ENCODE results near the gene ZNF189.

ZNF189 gene

DNA sequence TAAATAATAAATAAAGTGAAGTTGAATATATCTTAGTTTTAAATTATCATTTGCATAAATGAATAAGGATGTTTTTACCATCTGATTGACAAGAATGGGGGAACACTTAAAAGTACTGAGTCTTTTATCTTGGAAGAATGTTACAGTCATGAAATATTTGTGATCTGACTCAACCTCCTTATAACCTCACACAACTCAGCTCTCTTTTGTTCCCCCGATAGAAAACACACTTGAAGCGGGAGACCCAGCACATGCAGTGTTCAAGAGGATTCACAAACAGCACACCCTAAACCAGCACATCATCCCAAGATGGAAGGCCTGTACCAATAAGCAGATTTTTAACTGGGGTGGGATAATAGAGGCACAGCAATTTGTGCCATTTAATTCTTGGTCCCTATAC, 29.4 kb upstream of the ZNF189 start:
- TF ChIP-seq CTCF (IDR thresholded peaks at IDR 0.05; ENCODE audit: low read depth, low read length) = no peak
- H3K4me3 ChIP-seq (replicated peaks in 1 of 2; ENCODE audit: low read depth in 2 of 2, low read length in 2 of 2) = no peak overlapping the region
- peak; percentile 34 to 43 for DNase-seq (ENCODE audit: low read depth in 2 of 2)

GRCh38 chr9:101369884-101370531, 28.6 kb upstream of the ZNF189 start:
- no peak for TF ChIP-seq CTCF (IDR thresholded peaks at IDR 0.05; ENCODE audit: low read depth, low read length)
- H3K4me3 ChIP-seq (replicated peaks in 1 of 2; ENCODE audit: low read depth in 2 of 2, low read length in 2 of 2) = no peak overlapping the region
- no peak for DNase-seq (ENCODE audit: low read depth in 2 of 2)

GRCh38 chr9:101371813-101372212, 26.8 kb upstream of the ZNF189 start:
- H3K4me3 ChIP-seq (replicated peaks in 1 of 2; ENCODE audit: low read depth in 2 of 2, low read length in 2 of 2) = no peak overlapping the region
- no peak for DNase-seq (ENCODE audit: low read depth in 2 of 2)
- TF ChIP-seq CTCF (IDR thresholded peaks at IDR 0.05; ENCODE audit: low read depth, low read length) = no peak

DNA sequence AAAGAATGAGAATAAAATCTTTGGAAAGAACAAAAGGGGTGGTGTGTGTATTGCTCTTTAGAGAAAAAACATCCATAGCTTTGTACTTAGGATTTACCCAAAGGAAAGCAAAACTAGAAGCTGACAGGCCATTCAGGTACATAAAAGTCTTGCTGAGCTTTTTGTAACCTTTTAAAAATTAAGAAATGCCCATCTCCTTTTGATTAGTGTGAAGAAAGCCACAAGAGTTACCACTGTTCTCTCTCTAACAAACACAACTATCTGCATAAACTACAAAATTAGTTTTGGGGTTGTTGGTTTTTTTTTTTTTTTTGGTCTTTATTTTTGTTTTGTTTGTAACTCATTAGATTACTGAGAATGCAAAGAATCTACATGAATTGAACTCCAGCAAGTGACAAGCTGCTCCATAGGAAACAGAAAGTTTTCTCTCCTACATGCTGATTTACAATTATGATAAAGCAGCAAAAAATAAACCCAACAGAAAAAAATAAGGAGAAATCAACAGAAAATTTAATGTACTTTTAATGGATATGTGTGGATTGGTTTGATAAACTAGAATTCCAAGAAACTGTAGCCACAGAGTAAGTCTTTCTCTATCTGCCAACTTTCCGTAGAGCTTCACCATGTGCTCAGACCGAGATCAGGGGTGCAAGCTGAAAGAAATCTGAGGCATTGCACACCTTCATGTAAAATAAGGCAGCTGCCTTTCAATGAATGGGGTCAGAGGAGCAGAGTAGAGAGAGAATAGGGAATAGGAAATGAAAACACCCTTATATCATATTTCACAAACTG, 26.1 kb upstream of the ZNF189 start:
- H3K4me3 ChIP-seq (replicated peaks in 1 of 2; ENCODE audit: low read depth in 2 of 2, low read length in 2 of 2) = no peak overlapping the region
- no peak for TF ChIP-seq CTCF (IDR thresholded peaks at IDR 0.05; ENCODE audit: low read depth, low read length)
- DNase-seq (ENCODE audit: low read depth in 2 of 2) = no peak

DNA sequence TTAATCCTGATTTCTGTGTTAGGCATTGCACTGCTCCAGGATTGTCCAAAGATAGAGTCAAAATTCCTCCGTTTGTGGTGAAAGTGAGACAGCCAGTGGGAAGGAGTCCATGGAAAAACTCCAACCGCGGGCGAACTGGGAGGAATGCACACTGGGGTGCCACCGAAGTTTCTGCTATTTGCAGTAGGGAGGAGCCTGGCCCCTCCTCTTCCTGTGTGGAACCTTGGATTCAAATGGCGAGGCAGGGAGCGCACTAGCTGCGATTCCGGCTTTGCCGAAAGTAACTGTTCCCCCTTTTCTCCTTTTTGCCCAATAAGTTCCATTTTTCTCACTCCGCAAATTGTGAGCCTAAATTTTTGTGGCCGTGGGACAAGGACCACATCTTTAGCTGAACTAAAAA, 23.1 kb upstream of the ZNF189 start:
- no peak overlapping the region for H3K4me3 ChIP-seq (replicated peaks in 1 of 2; ENCODE audit: low read depth in 2 of 2, low read length in 2 of 2)
- no peak for TF ChIP-seq CTCF (IDR thresholded peaks at IDR 0.05; ENCODE audit: low read depth, low read length)

GRCh38 chr9:101376111-101376848, 22.4 kb upstream of the ZNF189 start:
- peak; percentile 69 to 71 for DNase-seq (ENCODE audit: low read depth in 2 of 2)
- TF ChIP-seq CTCF (IDR thresholded peaks at IDR 0.05; ENCODE audit: low read depth, low read length) = no peak
- no peak overlapping the region for H3K4me3 ChIP-seq (replicated peaks in 1 of 2; ENCODE audit: low read depth in 2 of 2, low read length in 2 of 2)

More for the DNA sequence above, 23.1 kb upstream of the ZNF189 start:
- DNase-seq (ENCODE audit: low read depth in 2 of 2) = no peak

Data from cardiac fibroblast (primary cell).